Iris pigment epithelial cell (primary cell): Measurements from ENCODE around the gene PHC2.

ENCODE experiments used
- DNase-seq: peaks from one replicate; pipeline ENCODE4 v3.0.0-alpha.2; 2011; ENCODE audit warnings: low read depth

PHC2 gene

DNA sequence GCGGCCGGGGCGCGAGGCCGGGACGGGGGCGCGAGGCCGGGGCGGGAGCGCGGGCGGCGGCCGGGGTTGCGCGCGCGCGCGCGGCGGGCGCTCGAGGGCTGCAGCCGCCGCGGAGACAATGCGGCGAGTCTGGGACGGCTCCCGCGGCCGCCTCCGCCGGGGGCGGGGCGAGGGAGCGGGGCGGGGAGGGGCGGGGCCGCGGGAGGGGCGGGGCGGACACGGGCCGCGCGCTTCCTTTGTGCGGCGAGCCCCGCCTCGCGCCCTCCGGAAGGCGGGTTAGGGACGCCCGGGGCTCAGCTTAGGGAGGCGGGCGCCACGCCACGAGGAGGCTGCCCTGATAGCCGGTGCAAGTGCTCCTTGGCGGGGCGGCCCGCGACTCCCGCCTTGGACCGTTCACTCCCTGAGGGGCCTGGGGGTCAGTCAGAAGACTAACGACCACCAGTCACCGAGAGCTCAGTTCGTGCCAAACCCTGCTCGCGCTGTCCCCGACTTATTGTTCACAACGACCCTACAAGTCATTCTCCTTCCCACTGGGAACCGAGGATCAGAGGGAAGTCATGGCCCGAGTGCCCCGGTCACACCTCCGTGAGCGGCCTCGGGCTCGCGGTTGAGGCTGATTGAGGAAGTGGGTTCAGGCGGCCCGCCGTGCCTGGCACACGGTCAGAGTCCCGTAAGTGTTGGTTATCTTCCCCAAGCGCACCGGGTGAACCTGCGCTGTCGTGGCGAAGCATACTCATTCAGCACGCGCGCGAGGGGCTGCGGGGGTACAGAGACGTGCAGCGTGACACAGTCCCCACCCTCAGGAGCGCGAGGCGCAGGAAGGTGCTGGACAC, 80.9 kb downstream of the PHC2 start:
- peak; percentile 80 for DNase-seq

DNA sequence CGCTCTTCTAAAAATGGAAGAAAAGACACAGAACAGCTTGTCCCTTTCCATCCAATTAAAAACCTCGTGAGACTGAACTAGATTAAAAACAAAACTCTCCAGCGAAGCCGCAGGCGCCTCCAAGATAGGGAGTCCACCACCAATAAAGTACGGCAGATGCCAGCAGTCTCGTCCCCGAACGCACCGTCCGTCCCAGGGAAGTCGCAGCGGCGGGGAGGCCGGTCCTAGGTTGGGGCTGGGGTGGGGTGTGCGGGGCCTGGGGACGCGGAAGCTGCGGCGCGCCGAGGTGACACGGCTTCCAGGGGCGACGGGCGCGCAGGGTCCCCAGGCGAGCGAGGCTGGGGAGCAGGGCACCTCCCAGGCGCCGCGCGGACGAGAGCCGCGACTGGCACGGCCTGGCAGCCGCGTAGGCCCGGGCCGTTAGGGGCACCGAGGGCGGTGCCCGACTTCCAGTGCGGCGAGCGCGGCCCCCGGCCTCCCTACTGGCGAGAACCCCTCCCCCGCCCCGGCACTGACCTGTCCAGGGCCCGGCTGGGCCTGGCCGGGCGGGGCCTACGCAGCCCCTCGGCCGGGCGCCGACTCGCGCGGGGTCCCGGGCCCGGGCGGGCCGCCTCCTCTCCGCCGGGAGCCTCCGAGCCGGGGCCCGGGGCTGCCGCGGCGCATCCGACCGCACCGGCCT, 81.7 kb downstream of the PHC2 start:
- peak; percentile 67 for DNase-seq

DNA sequence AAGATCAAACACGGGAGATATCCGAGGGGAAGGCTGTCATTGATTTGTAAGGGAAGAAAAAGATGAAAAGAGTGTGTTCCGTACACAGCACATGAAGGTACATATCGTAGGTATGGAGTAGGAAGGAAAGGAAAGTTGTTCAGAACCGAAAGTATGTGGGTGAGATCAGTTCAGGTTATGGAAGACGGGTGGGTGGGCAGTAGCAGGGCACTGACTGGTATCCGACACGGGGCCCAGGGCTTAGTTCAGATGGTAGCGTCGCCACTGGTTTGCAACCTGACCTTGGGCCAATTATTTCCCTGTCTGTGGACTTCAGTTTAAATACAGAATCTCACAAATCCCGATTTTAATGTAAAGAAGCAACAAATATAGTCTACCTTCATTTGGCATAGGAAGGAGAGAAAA, 82.2 kb downstream of the PHC2 start:
- DNase-seq = peak; percentile 40

DNA sequence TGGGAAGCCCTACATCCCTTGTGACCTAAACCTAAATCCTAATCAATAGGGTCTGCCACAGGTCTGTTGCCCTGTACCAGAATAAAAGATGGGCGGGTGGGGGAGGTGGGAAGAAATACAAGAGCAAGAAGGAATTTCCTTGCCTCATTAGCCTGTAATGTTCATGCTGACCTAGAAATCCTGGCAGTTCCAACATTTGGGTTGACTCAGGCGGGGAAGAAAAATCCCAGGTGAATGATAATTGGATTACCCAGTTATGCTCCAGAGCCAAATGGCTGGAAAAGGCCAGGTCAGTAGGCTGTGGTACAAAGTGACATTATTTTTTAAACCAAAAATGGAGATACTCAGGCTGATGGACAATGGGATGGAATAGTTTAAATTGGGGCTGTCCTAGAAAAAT, 82.7 kb downstream of the PHC2 start:
- DNase-seq = peak; percentile 56

DNA sequence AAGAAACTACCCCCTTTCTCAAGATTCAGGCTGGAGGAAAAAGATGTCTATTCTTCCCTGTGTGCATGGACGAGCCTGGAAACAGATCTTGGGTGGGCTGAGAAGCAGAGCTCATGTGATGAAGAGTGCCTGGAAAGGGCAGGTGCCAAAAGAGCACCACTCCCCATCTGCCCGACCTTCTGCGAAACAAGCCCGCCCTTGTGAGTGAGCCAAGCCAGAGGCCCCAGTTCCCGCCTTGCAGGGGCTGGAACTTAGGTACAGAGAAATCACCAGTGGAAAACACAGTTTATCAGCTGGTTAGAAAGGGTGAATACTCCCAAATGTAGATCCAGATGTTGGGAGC, 83.3 kb downstream of the PHC2 start:
- peak; percentile 64 for DNase-seq

DNA sequence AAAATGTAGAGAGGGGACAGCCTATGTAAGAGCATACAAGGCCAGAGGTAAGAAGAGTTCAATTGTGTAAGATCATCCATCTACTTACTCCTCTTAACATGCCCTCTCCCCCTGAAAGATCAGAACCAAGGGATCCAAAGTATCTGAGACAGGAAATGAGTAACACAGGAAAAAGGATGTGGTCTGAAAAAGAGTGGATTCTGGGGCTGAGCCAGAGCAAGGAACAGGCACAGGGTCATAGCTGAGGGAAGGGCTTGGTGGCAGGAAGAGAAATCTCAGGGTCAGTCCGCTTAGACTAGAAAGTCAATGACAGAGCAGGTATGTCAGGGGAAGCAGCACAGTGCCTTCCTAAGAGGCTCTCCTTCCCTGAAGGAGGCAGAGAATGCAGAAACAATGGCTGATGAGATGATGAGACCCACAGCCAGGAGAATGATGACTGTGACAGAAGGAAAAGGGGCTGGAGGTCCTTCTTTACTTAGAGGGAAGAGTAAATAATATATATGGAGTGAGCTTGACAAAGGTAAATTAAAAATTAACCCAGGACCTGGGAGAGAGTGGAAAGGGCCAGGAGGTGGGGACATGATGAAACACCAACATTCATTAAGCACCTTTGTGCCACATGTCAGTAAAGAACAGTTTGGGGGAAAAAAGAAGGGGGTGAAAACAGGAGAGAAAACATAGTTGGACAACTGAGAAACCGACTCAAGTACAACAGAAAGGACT, 83.8 kb downstream of the PHC2 start:
- peak; percentile 96 for DNase-seq

DNA sequence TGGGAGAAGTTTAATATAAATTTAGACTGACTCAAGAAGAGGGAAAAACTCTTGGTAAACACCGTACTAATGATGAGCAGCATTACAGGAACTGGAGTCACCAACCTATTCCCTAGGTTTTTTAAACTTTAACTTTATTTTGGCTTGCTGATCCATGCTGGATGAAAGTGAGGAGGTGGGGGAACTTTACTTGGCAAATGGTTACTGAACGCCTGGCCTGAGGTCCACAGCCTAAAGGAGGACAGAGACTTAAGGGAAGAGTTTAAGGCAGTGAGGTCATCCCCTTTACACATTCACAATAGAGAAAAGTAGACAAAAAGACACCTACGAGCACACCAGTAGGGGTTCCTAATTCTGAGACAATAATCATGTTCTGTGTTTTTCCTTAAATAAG, 84.4 kb downstream of the PHC2 start:
- no peak for DNase-seq

DNA sequence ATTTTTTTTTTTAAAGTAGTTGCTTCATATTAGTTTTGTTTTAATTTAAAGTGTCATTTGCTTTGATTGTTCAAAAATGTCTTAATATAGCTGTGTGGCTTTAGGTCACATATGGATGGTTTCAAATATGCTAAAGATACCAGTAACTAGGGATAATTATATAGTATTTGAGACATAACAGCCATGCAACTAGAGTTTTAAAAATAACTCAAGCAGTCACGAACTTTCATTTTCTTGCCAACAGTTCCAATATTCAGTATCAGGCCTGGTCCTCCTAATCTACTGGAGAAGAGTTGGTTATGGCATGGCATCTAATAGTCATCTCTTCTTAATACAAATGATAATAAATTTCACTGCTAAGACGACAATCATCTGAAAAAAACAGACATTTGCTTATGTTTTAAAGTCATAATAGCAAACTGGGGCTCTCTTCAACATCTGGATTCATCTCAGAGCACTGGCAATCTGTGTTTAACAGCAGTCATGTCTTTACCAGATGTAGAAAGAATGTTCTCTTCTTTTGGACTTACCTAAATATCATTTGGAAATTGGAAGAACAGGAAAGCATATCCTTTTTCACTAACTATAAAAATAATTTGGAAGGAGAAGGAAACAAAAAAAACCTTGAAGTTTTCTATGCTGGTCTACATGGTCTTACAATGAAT, 85.9 kb downstream of the PHC2 start:
- peak; percentile 15 for DNase-seq

DNA sequence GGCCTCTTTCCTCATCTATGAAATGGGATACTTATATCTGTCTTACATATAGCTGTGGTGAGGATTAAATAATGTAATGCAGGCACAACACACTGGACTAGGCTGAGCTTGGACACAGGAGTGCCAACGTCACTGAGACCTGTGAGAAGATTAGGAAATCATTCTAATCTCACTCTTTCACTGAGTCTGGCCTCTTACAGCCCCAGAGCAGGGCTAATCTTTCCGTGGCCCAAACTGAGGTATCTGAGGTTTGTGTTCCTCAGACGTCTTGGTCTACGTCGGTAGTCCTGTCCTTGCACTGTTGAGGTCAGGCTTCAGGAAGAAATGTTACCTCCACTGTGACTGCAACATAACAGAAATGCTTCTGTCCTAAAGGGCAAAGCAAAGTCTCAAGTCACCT, 87.4 kb downstream of the PHC2 start:
- DNase-seq = peak; percentile 89

DNA sequence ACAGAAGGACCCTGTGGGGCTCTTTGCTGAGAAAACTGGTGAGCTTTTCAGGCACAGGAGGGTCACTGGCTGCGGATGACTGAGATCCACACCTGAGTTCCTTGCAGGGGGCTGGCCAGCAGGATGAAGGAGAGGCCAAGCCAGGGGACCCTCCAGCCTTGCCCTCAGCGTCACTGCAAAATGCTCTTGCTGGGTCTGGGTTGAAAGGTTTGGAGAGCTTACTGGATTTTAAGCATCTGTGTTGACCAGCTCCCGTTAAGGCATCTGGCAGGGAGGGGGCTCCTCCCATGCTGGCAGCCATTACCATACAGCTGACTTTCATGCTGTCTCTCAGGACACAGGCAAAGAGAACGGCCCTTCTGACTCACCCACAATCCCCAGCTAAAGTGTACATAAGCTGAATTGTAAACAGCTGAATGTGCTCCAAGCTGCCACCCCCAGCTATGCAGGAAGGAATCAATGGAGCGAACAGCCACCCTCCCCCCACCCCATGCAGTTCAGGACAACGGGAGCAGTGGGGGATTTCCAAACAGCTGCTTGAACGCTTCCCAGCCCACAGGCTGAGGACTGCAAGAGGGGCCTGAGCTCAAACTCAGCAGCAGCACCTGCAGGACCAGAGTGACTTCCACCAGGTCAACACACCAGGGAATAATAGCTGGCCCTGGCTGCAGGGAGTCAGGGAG, 88.7 kb downstream of the PHC2 start:
- DNase-seq = peak; percentile 99

DNA sequence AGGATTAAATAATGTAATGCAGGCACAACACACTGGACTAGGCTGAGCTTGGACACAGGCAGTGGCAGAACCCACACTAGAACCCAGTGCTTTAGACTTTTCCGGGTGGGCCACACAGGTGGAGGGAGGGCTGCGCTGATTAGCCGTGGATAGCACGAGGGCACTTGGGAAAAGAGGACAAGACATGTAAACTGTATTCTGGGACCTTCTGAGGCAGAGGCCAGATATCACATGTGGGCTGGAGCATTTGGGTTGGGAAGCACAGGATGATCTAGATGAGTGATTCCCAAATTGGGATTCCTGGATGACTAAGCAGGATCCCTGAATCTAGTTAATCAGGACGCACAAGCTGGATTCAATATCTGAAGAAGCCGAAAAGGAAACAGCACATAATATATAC, 89.7 kb downstream of the PHC2 start:
- DNase-seq = peak; percentile 15

DNA sequence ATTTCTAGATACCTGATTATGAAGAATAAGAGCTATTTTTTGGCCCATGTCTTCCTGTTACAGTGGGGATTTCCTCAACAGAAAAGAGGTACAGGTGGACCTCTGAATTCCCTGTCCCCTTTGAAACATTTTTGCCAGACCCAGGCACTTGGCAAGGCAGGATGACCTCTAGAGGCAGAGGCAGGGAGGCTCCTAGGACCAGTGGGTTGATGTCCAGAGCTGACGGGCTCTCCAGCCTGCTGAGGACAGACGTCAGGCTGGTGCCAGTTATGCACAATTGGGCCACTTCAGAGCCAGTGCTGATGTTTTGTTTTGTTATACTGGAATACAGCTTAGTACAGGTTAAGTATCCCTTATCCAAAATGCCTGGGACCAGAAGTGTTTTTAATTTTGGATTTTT, 91.5 kb downstream of the PHC2 start:
- peak; percentile 53 for DNase-seq

DNA sequence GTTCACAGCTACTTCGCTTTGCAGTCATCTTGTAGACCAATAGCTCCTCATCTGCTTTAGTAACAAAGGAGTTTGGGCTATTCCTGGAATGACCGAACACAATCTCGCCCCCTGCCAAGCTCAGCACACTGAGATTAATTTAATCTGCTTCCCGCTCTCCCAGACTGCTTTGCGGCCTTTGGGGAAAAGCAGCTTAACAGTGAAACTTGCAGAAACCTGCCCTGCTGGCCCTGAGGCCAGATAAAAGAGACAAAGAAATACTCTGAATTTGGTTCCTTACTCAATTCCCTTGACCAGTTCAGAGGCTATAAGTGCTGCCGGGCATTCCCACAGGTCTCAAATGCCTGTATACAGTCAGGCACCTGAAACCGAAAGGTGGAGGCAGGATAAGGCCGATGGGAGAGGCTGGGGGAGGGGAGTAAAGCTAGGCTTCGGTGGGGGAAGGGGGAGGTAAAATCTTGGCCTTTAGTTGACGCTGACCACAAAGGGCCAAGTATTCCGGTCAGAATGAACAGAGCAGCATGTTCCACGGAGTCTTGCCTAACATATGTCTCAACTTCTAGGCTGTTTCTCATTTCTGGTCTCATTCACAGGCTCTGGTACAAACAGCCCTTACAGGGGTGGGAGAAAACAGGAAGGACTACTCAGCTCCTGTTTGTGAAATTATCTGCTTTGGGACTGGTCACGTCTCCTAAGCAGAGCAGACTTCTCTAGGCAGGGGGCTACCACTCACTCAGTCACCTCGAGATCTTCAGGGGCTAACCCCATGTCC, 92.3 kb downstream of the PHC2 start:
- peak; percentile 99 for DNase-seq

DNA sequence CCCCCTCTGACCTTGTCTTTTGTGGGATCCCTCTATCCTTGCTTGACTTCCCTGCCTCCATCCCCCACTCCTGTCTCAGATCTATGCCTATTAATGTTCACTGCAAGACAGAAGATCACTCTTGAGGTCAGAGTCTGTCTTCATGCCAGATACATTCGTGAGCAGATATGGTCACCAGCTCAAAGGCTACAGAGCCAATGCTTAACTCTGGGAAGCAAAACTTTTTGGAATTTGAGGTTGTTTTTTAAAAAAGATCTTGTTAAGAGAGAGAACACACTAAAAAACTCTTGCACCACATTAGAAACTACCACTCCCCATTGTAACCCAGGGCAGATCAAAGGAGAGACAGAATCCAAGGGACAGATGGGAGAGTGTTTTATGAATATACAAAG, 92.9 kb downstream of the PHC2 start:
- peak; percentile 82 for DNase-seq

DNA sequence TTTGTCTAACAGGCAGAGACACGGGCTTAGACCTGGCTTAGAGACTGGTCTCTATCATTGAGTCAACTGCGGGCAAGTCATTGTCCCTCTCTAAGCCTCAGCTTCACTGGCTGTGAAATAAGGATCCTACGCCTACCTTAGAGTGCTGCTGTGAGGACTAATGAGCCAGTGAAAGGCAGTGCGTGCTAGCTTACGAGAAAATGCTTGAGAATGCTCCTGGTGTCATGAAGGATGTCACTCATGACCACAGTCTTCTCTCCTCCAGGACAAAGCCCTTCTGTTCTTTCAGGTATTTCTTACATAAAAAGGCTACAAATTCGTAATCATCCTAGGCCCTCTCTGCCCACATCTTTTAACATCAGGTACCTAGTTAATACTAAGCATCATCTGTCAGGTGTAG, 93.5 kb downstream of the PHC2 start:
- peak; percentile 11 for DNase-seq

DNA sequence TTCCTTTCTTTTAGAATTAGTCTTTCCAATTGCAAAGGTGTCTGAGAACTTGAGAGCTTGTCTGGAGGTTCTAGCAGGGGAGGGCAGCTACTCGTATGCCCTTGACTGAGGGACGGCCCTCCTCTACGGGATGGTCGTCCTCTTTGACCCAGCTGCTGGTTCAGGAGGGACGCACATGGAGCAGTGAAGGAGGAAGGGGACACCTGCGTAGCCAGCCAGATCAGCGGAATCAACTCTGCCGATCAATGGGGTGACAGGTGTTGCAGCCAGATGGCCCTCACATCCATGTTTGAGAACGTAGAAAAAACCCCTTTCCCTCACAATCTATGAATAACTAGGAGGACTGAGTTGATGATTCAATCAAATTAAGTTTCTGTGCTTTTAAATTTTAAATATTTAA, 94.3 kb downstream of the PHC2 start:
- DNase-seq = no peak

DNA sequence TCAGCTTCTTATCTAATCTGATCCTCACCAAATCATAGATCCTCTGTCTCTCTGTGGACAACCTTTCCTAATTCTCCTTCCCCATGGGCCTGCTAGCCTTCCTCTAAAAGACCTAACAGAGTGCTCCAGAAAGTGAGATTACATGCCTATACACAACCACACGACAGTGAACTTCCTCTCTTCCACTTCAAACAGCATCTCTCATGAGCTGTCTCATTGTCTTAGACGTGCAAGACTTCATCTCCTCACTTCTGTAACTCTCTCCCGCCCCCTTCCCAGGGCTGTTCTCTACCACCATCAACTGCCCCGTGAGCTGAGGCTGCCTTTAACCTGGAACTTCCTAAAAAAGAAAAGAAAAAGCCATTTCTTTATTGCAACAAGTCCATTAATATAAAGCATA, 95.9 kb downstream of the PHC2 start:
- peak; percentile 38 for DNase-seq

DNA sequence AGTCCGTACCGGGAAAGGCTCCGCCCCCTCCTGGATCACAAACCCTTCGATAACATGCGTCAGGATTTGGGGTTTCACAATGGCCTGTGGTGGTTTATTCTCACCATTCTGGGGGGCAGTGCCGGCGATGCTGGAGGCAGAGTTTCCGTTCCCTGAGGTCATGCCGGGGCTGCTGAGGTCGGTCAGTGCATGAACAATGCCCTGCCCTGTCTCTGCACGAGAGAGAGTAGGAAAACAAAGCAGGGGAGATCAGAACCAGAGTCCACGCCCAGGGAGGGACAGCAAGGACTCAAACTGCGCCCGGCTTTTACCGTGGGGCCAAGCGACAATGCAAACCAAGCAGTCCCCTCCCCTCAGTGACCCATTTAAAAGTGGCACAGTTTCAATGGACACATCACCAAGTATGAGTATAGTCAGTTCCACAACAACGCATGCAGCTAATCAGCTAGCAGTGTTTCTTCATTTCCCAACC, 96.8 kb downstream of the PHC2 start:
- DNase-seq = peak; percentile 94

DNA sequence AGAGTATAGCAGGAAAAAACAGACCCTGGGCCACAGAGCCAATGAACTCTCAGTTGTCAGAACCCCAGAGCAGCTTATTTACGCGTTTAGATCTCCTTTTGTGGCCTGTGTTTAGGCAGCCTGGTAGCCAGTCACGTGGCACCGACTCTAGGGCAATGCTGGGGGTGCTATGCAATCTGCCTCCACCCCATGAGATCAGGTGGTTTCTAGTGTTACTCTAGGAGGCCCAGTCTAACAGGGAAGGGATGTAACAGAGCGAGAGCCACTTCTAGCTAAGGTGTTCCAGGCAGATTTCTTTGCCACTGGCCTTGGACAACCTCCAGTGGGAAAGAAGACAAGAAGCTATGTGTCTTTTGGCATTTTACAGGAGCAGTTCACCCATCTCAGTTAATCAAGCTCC, 98.0 kb downstream of the PHC2 start:
- peak; percentile 30 for DNase-seq

DNA sequence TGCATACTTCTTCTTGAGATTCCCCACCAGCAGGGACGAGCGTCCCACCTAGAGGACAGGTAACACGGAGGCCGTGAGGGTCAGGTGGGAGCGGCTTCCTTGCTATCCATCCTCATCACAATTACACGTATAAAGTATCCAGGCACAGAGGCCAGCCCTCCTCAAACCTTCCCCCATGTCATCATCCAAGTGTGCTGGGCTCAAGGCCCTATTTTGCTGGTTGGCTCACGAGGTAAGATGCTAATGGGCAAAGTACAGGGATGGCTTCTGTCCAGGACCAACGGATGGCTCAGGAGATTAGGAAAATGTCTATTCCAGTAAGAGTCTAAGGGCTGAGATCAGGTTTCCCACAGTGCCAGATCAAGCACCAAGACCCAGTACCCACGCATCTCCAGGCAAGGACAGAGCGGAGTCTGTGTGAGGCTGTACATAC, 98.5 kb downstream of the PHC2 start:
- DNase-seq = peak; percentile 86
